ENCODE results near the gene GRK5. TPM values are rescaled to one million over a fixed set of nuclear protein-coding genes. Genes with fewer than 3 reads are reported as not detected.

Gene GRK5
- total RNA-seq, 1 experiment from 2014 or later = 2.3 TPM

- TF ChIP-seq, protein P1, sequence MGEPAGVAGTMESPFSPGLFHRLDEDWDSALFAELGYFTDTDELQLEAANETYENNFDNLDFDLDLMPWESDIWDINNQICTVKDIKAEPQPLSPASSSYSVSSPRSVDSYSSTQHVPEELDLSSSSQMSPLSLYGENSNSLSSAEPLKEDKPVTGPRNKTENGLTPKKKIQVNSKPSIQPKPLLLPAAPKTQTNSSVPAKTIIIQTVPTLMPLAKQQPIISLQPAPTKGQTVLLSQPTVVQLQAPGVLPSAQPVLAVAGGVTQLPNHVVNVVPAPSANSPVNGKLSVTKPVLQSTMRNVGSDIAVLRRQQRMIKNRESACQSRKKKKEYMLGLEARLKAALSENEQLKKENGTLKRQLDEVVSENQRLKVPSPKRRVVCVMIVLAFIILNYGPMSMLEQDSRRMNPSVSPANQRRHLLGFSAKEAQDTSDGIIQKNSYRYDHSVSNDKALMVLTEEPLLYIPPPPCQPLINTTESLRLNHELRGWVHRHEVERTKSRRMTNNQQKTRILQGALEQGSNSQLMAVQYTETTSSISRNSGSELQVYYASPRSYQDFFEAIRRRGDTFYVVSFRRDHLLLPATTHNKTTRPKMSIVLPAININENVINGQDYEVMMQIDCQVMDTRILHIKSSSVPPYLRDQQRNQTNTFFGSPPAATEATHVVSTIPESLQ (CRISPR knock-in tag; IDR thresholded peaks at IDR 0.05) = no peak
- TF ChIP-seq, protein P2, sequence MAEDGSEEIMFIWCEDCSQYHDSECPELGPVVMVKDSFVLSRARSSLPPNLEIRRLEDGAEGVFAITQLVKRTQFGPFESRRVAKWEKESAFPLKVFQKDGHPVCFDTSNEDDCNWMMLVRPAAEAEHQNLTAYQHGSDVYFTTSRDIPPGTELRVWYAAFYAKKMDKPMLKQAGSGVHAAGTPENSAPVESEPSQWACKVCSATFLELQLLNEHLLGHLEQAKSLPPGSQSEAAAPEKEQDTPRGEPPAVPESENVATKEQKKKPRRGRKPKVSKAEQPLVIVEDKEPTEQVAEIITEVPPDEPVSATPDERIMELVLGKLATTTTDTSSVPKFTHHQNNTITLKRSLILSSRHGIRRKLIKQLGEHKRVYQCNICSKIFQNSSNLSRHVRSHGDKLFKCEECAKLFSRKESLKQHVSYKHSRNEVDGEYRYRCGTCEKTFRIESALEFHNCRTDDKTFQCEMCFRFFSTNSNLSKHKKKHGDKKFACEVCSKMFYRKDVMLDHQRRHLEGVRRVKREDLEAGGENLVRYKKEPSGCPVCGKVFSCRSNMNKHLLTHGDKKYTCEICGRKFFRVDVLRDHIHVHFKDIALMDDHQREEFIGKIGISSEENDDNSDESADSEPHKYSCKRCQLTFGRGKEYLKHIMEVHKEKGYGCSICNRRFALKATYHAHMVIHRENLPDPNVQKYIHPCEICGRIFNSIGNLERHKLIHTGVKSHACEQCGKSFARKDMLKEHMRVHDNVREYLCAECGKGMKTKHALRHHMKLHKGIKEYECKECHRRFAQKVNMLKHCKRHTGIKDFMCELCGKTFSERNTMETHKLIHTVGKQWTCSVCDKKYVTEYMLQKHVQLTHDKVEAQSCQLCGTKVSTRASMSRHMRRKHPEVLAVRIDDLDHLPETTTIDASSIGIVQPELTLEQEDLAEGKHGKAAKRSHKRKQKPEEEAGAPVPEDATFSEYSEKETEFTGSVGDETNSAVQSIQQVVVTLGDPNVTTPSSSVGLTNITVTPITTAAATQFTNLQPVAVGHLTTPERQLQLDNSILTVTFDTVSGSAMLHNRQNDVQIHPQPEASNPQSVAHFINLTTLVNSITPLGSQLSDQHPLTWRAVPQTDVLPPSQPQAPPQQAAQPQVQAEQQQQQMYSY (CRISPR knock-in tag; IDR thresholded peaks at IDR 0.05) = no peak
Observed at GRCh38 chr10:119203006-119203405, 4.4 kb upstream of the GRK5 start (continued).

- Mint-ChIP-seq H3K4me1 (peaks cover 27% of the 10 kb centered on the region), H3K27me3 (ENCODE audit: low read depth) (peaks cover 18% of the 10 kb centered on the region), H3K4me3 (peak overlapping the region; percentile 87), H3K27ac (peak overlapping the region; percentile 95; the same call in 1 of the 2 replicates), H3K9me3 (no peaks in the 10 kb centered on the region), H3K36me3 (no peaks in the 10 kb centered on the region)
- ATAC-seq (peak; percentile 7; the same call in 1 of the 2 replicates), DNase-seq (ENCODE audit: low spot score) (peak; percentile 38)
- ChIA-PET POLR2A (interaction anchor here (0.9 kb wide), 1 partner anchor 41 kb away, joined by 4 read pairs; the partner anchor contains the start of gene SFXN4), CTCF (interaction anchor here (0.5 to 4.5 kb wide), 42 partner anchors 7 to 439 kb away, joined by 3 to 59 read pairs (median 5); partner anchors contain the start of gene SFXN4)
- TF ChIP-seq GTF2I (CRISPR knock-in tag; conservative IDR thresholded peaks at IDR 0.05) = 0 out of 2 replicates have a peak, but pooled peaks have one; percentile 31
- no peak for TF ChIP-seq CDX4 (CRISPR knock-in tag; IDR thresholded peaks at IDR 0.05; ENCODE audit: borderline replicate concordance)
- TF ChIP-seq RELA (CRISPR knock-in tag; IDR thresholded peaks at IDR 0.05; ENCODE audit: borderline replicate concordance) = no peak
- no peak for TF ChIP-seq JUN (CRISPR knock-in tag; IDR thresholded peaks at IDR 0.05)
- TF ChIP-seq, protein P3, sequence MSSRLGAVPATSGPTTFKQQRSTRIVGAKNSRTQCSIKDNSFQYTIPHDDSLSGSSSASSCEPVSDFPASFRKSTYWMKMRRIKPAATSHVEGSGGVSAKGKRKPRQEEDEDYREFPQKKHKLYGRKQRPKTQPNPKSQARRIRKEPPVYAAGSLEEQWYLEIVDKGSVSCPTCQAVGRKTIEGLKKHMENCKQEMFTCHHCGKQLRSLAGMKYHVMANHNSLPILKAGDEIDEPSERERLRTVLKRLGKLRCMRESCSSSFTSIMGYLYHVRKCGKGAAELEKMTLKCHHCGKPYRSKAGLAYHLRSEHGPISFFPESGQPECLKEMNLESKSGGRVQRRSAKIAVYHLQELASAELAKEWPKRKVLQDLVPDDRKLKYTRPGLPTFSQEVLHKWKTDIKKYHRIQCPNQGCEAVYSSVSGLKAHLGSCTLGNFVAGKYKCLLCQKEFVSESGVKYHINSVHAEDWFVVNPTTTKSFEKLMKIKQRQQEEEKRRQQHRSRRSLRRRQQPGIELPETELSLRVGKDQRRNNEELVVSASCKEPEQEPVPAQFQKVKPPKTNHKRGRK (CRISPR knock-in tag; IDR thresholded peaks at IDR 0.05; ENCODE audit: borderline replicate concordance) = no peak
- TF ChIP-seq ZNF138 (CRISPR knock-in tag; conservative IDR thresholded peaks at IDR 0.05) = no peak
- no peak for TF ChIP-seq OVOL2 (CRISPR knock-in tag; IDR thresholded peaks at IDR 0.05; ENCODE audit: borderline replicate concordance)
- TF ChIP-seq RORB (CRISPR knock-in tag; IDR thresholded peaks at IDR 0.05) = no peak
Observed at GRCh38 chr10:119205894-119206602, 1.3 kb upstream of the GRK5 start.

DNA sequence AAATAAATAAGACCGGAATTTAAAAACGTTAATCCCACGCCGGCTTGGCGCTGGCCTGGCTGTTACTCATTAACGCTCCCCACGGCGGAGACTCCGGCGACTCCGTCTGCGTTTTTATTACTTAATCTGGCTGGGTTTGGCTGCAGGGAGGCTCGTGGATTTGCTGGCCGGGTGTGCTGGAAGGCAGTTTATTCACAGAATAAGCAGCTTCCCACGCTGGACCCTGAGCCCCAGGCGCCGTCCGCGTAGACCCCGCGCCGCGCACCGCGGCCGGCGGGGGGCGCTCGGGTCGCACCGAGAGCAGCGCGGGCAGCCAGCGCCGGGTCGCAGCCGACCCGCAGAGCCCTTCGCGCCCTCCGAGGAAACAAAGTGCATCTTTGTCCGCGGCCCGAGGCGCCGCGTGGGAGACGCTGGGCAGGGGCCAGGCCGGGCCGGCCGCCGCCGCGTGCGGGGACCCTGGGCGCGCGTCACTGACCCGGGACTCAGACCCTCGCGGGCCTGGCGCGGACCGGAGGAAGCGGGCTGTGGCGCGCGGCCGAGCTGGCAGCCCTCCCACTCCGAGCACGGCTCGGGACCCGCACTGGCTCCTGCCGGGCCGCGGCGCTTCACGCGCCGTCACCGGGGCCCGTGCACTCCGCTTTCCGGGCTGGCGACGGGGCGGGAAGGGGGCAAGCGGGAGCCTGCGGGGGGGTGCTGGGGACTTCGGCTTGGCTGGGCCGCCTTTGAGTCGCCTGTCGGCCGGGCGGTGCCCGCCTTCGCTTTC, 587 bp upstream of the GRK5 start:
- H3K4me3 Mint-ChIP-seq = peak overlapping the region; percentile 87
- peaks cover 34% of the 10 kb centered on the region for H3K4me1 Mint-ChIP-seq
- POLR2A ChIA-PET = interaction anchor here (0.6 to 1.0 kb wide), 4 partner anchors 23 to 45 kb away, joined by 3 to 5 read pairs (median 4); partner anchors contain the start of gene SFXN4
- peaks cover 18% of the 10 kb centered on the region for H3K27me3 Mint-ChIP-seq (ENCODE audit: low read depth)
- DNase-seq (ENCODE audit: low spot score) (peak; percentile 62), ATAC-seq (peak; percentile 58)
- H3K36me3 Mint-ChIP-seq = no peaks in the 10 kb centered on the region
- H3K27ac Mint-ChIP-seq = no peak overlapping the region
- CTCF ChIA-PET = interaction anchor here (0.5 to 4.5 kb wide), 60 partner anchors 8 to 542 kb away, joined by 3 to 59 read pairs (median 4); partner anchors contain the start of genes RGS10 and SFXN4
- no peaks in the 10 kb centered on the region for H3K9me3 Mint-ChIP-seq
- TF ChIP-seq JUN (CRISPR knock-in tag; IDR thresholded peaks at IDR 0.05) (peak; percentile 32; the same call in 1 of the 2 replicates), TEAD1 (CRISPR knock-in tag; IDR thresholded peaks at IDR 0.05) (0 out of 2 replicates have a peak, but pooled peaks have one; percentile 11), CTCF (IDR thresholded peaks at IDR 0.05) (peak; percentile 50; the same call in 1 of the 2 replicates), TP53 (CRISPR knock-in tag; IDR thresholded peaks at IDR 0.05) (0 out of 2 replicates have a peak, but pooled peaks have one; percentile 56), ATF2 (CRISPR knock-in tag; IDR thresholded peaks at IDR 0.05; ENCODE audit: borderline replicate concordance, low read depth) (no peak), CREM (CRISPR knock-in tag; IDR thresholded peaks at IDR 0.05) (0 out of 2 replicates have a peak, but pooled peaks have one; percentile 54), FOXP1 (CRISPR knock-in tag; IDR thresholded peaks at IDR 0.05; ENCODE audit: borderline replicate concordance) (peak; percentile 33; the same call in 1 of the 2 replicates)
